H4 (cell line): ENCODE data around the gene SGSH. TPM values are rescaled to one million over a fixed set of nuclear protein-coding genes. Genes with fewer than 3 reads are reported as not detected.
"Not testable (repeated sequence)": the region's sequence is repeated elsewhere in the genome, so short reads cannot be mapped to it uniquely, and the experiment has no call there.

Experiments
- DNase-seq: peaks from one replicate; pipeline ENCODE4 v3.0.0-alpha.2; 2015; ENCODE audit warnings: low spot score
- total RNA-seq: library from RNA; depleted of rRNA; stranded (reverse); fragments of >200 nt; shearing (Covaris generic); gene quantifications from 2 replicates; pipeline ENCODE4 v1.2.3, GENCODE V29; 2014; rRNA removed

The SGSH gene
- 8.5 and 12.3 TPM in 2 replicates for total RNA-seq

DNA sequence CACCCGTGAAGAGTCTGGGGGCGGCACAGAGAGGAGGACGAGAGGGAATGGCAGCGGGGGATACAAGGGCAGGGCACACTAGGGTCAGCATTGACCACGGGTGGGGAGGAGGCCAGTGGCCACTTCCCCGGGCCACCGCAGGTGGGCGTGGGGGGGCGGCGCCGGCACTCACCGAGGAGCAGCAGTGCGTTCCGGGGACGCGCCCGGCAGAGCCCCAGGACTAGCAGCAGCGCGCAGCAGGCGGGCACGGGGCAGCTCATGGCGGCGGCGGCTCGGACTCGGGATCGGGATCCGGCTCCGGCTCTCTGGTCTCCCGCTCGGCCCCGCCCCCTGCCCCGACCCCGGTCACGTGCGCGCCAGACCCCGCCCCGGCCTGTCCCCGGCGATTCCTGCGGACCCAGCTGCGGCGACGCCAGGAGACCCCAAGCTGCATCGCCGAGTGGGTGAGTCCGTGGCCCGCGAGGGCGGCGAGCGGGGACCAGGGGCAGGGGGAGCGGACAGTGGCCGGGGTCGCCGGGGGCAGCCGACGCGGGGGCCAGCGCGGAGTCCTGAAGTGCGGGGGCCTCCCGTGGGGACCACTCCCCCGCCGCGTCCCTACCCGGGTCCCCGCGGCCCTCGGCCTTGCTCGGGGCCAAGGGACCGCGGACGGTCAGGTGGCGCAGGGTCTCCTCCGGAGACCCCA, at the start of gene SGSH, which contains the start of gene SLC26A11:
SGSH (minus strand) TSS at position 280 of the 682 bp plus-strand sequence; CDS start at position 260, 20 bp downstream.
SLC26A11 (plus strand) TSS at position 374 of the 682 bp plus-strand sequence. CDS start 1,134 bp downstream, outside the sequence.
- peak; percentile 57 for DNase-seq

DNA sequence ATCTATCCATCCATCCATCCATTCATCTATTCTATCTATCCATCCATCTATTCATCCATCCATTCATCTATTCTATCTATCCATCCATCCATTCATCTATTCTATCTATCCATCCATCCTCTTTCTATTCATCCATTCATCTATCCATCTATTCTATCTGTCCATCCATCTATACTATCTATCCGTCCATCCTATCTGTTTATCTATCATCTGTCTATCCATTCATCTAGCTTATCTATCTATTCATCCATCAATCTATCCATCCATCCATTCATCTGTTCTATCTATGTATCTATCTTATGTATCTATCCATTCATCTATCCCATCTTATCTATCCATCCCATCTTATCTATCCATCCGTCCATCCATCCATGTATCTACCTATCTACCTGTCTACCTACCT, 49.3 kb upstream of the SGSH start:
- no peak for DNase-seq

DNA sequence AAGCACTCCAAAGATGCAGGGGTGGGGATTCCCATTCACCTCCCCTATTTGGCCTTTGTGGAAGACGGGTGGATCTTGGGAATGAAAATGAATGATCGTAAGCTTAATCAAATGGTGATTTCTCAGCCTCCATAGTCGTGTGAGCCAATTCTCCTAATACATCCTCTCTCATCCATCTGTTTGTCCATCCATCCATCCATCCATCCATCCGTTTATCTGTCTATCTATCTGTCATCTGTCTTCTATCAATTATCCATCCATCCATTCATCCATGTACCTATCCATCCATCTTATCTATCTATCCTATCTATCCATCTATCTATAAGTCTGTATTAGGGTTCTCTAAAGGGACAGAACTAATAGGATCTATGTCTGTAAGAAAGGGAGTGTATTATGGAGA, 48.3 kb upstream of the SGSH start:
- no peak for DNase-seq

DNA sequence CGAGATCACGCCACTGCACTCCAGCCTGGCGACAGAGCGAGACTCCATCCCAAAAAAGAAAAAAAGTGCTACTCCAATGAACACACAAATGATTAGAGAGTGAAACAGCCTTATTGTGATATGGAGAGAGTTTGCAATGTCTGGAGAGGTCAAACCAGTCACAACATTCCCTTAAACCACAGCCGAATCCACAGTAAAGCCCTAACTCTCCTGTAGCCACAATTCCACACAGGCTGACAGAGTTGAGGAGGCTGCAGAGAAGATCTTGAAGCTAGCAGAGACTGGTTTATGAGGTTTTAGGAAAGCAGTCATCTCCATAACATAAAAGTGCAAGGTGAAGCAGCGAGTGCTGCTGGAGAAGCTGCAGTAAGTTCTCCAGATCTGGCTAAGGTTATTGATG, 47.3 kb upstream of the SGSH start:
- DNase-seq, result no peak

DNA sequence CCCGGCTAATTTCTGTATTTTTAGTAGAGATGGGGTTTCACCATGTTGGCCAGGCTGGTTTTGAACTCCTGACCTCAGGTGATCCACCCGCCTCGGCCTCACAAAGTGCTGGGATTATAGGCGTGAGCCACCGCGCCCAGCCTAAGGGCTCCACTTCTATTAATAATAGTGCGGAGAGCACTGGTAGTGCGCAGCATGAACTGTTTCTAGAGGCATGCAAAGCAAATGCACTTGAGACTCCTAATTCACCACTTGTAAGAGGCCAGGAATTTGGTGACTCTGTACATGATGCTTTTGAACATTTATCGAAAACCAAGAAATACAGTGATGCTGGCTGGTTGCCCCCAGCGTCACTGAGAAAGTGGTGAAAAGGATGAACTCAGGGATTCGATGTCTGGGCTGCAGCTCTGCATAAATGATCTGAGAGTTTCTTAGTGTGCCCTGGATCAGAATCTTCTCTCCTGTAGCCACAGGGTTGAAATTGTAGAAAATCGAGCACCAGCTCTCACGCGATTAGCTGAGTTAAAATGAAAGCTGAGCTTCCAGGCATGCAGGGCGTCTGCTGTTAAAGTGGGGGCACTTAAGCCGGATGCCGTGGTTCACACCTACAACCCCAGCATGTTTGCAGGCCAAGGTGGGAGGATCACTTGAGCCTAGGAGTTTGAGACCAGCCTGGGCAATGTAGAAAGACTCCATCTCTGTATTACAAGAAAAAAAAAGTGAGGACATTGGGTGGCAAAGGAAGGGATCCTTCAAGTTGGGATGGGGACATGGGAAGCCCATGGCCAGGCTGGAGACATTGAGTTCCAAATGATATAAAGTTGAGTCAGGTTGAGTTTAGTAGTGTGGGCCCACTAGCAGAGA, 45.3 kb upstream of the SGSH start:
- no peak for DNase-seq

DNA sequence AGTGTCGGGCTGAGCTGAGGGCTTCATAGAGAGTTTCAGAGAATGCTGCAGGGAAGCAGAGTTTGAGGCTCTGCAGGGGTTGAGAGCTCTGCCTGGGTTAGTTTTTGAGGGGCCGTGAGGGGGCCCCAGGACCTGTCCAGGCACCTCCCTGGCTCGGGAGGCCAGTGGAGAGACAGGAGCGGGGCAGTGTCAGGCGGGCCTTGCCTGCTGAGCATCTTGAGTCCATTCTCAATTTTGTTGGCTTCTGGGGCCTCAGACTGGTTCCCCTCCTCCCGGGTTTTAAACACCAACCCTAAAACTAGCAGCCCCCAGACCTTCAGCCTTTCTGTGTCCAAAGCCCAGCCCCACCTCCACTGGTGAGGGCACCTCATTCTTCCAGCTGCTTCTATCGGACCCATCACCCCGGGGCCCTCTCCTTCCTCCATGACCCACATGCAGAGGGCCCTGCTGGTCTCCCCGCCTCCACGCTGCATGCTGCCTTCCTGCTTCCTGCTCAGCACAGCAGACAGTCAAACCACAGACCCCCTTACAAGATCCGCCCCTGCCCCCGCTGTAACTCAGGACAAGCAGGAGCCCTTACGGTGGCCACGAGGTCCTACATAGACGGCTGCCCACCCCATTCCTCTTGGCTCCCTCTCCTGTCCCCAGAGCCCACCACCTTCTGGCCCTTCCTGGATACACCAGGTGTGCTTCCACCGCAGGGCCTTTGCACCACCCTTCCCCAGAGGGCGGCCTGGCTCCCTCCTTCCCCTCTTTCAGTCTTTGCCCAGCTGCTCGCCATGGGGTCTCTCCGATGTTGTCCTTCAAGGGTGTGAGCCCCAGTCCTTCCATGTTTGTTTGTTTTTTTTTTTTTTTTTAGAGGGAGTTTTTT, 44.3 kb upstream of the SGSH start:
- no peak for DNase-seq

DNA sequence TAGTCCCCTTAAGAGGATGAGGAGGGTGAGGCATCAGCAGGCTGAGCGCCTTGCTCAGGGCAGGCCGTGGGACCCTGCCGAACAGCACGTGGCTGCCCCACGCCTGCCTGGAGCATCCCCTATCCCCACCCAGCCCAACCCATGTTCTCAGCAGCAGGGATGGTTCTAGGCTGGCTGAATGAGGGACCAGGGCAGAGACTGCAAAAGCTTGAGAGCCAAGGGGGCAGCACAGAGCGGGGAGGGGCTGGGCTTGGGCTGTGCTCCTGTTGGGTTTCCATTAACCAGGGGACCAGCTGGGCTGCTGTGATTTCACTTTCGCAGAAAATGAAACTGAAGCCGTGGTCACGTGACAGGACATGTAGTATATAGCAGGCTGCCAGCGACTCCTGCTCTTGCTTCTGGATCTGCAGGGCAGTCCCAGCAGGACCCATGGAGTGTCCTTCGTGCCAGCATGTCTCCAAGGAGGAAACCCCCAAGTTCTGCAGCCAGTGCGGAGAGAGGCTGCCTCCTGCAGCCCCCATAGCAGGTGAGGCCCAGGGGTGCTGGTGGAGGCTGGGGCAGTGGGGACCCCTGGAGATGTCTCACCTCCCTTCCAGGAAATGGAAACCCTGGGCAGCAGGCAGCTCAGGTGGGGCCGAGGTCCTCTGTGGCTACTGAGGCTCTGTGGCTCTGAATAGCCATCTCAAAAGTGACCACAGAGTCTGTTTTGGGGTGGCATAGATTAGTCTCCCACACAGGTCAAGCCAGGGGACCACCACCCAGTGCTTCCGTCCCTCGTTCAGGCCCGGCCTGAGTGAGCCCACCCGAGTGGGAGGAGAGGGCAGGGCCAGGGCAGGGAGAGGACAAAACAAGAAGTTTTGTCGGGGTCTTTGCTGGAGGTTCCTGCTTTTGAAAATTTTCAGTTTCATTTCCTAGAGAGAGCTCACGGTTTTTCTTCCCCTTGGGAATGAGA, 43.4 kb upstream of the SGSH start:
- peak; percentile 92 for DNase-seq

DNA sequence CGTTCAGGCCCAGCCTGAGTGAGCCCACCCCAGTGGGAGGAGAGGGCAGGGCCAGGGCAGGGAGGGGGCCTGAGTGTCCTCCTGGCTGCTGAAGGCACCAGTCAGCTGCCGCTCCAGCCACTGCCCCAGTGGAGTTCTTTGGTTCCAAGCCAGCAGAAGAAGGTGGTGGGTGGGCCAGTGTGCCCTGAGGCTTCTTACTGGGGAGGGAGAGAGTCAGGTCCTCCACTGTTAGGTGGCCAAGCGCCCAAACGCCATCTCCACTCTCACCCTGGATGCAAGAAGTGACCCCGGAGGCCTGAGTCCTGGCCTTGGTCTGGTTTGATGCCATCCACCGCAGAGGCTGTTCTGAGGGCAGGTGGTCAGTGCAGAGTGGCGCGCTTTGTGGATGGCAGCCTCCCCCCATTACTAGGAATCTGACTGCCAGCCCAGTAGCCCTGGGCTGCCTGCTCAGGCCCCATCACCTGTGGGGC, 42.7 kb upstream of the SGSH start:
- DNase-seq, result no peak

DNA sequence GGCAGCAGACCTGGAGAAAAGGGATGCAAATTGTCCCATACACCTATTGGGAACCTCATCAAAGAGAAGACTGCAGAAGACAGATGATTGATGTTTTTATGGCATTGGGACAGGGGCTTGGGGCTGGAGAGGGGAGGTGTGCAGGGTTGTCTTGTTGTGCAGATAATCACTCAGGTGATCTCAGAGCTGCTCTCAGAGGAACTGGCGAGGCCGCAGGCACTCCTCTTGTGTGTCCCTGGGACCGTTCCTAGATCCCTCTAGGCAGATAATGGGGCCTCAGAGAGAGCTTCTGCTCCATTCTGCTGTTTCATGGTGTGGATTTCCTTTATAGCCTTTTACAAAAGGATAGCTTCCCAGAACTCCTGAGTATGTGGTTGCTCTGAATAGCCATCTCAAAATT, 42.2 kb upstream of the SGSH start:
- no peak for DNase-seq

DNA sequence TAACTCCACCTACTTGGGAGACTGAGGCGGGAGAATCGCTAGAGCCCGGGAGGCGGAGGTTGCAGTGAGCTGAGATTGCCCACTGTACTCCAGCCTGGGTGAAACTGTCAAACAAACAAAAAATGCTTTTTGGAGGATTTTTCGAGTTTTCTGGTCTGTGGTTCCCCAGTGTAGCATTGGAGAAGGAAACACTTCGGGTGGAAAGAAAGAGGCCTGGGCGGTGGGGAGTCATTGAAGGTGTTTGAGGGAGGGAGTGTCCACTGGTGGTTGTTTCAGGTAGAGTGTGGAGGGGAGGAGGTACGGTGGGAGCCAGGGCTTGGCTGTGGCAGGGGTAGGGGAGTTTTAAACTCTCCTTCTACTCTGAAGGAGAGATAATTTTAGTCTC, 41.8 kb upstream of the SGSH start:
- no peak for DNase-seq

DNA sequence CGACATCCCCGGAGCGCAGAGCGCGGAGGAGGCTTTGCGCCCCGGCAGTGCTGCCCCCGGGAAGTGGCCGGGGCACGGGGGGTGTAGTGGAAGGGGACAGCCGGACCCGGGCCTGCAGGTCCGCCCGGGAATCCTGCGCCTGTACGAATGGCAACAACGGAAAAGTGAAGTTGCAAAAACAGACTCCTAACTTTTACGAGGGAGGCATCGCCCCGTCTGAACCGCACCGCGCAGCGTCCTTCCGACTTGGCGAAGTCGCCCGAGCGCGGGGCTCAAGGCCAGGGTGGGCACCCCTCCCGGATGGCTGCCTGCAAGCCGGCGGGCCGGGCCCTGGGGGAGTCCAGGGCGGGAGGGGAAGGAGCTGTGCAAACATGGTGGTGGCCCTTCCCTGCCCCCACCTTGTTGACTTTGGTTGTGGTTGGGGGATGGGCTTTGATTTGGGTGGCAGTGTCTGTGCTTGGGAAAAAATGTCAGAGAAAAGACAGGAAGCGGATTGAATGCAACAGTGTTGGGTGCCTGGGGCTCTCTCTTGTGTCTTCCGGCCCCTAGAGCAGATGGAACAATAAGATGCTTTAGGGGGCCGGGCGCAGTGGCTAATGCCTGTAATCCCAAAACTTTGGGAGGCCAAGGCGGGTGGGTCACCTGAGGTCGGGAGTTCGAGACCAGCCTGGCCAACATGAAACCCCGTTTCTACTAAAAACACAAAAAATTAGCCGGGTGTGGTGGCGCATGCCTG, 41.2 kb upstream of the SGSH start:
- peak; percentile 57 for DNase-seq

DNA sequence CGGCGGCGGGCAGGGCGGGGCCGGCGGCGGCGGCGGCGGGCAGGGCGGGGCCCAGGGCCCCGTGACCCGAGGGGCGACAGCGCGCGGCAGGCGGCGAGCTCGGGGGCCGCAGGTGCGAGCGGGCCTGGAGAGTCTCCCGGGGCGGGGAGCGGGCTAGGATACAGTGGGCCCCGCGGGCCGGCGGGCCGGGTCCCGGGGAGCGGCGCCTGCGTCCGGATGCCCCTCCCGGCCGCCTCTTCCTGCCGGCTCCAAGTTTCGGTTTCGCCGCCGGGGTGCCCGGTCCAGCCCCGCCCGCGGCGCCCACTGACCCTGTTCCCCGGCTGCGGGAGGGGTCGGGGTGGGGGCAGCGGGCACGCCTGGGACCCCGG, 40.6 kb upstream of the SGSH start, which contains the start of gene RNF213:
RNF213 (plus strand) TSS at position 62 of the 368 bp plus-strand sequence. CDS start 2,830 bp downstream, outside the sequence.
- no peak for DNase-seq

DNA sequence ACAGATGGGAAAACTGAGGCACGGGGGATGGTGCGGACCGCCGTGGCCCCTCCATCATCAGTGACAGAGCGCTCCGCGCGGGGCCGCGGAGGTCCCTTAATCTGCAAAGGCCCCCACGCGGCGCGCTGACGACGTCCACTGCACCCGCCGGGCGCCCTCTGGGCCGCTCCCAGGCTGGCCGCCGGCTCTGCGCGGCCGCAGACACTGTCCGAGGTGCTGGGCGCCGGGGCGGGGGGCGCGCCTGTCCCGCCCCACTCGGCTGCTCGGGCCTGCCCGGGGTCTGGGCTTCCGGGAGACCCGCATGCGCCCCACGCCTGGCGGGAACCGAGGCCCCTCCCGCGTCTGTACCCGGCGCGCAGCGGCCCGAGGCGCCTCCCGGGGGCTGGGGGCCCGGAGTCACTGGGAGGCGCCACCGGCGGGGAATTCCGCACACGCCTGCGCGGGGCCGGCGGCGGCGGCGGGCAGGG, 40.0 kb upstream of the SGSH start:
- peak; percentile 54 for DNase-seq

DNA sequence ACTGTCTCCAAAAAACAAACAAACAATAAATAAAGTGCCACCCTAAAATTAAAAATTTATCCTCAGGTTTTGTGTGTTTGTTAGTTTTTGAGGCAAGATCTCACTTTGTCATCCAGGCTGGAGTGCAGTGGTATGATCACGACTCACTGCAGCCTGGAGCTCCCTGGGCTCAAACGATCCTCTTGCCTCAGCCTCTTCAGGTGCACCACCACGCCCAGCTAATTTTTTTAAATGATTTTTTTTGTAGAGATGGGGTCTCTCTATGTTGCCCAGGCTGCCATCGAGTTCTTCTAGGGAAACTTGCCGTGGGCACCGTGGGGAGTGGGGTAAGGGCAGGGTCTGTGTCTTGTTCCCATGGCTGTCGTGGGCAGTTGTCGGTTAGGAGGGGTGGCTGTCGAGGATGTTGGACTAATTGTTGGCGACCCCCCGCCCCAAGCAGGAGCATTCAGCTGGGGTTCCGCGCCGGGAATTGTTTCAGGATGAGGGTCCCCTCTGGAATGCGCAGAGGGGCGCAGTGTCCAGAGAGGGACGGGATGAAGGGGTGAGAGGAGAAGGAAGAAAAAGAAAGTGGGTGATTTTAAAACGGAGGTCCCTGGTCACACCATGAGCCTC, 39.4 kb upstream of the SGSH start:
- no peak for DNase-seq

DNA sequence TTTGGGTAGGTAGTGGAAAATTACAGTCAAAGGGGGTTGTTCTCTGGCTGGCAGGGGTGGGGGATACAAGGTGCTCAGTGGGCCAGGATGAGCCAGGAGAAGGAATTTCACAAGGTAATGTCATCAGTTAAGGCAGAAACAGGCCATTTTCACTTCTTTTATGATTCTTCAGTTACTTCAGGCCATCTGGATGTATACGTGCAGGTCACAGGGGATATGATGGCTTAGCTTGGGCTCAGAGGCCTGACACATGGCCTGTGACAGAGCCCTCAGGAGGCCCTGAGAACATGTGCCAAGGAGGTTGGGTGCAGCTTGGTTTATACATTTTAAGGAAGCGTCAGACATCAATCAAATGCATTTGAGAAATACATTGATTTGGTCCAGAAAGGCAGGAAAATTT, 38.2 kb upstream of the SGSH start:
- not testable (repeated sequence) for DNase-seq

DNA sequence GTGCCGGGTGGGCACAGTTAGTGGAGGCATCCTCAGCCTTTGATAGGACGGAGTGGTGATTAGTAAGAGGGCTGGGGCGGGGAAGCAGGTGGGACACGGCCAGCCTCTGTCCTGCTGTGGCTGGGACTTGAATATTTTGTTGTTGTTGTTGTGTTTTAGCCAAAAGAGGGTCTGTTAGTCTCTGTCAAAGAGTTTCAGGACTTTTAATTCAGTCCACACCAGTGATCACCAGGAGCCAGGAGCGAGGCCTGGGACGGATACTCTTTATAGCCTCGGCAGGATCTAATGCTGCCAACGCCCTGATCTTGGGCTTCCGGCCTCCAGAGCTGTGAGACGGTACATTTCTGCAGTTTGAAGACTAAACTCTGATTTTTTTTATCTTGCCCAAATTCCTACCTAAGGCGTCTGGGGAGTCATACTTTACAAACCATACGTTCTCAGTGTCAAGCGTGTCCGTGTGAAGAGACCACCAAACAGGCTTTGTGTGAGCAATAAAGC, 37.6 kb upstream of the SGSH start:
- DNase-seq, result no peak

DNA sequence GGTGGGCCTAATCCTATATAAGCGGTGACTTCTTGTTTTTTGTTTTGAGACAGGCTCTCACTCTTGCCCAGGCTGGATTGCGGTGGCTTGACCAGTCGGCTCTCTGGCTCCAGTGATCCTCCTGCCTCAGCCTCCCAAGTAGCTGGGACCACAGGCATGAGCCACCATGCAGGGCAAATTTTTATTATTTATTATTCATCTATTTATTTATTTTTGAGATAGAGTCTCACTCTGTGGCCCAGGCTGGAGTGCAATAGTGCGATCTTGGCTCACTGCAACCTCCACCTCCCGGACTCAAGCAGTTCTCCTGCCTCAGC, 35.9 kb upstream of the SGSH start:
- DNase-seq, result no peak

DNA sequence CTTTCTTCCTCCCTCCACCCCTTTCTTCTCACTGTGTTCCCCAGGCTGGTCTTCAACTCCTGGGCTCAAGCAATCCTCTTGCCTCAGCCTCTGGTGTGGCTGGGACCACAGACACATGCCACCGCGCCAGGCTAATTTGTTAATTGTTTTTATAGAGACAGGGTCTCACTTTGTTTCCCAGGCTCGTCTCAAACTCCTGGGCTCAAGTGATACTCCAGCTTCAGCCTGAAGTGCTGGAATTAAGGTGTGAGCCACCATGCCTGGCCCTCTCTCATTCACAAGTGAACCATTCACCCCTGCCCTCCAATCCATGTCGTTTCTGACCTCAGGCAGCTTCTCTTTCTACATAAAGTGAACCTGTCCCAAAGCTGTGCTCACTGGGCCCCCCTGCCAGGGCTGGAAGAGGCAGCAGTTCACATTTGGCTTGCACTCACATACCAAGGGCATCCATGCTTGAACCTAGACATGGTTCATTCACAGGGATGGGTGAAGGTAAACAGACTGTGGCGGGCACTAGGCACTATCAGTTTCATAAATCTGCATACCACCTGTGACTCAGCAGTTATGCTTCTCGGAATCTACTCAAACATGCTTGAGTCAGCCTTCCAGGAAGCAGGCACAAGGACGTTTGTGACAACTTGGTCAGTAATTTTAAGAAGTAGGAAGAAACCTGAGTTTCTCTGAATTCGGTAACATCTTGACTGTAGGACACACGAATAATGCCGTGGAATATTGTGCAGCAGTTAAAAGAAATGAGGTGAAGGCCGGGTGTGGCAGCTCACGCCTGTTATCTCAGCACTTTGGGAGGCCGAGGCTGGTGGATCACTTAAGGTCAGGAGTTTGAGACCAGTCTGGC, 34.5 kb upstream of the SGSH start:
- DNase-seq, result peak; percentile 99
